22Rv1 (cell line): Measurements from ENCODE around the gene OLFM4.

Experiments
- CTCF ChIP-seq: fragments of 450-650 bp; IDR thresholded peaks from 2 replicates; pipeline ENCODE4 v1.5.1; 2017; ENCODE audit warnings: mild to moderate bottlenecking
- ZFX ChIP-seq: fragments of 450-650 bp; IDR thresholded peaks from 2 replicates; pipeline ENCODE4 v1.6.1; 2017; ENCODE audit warnings: antibody characterized with exemption, borderline replicate concordance

DNA sequence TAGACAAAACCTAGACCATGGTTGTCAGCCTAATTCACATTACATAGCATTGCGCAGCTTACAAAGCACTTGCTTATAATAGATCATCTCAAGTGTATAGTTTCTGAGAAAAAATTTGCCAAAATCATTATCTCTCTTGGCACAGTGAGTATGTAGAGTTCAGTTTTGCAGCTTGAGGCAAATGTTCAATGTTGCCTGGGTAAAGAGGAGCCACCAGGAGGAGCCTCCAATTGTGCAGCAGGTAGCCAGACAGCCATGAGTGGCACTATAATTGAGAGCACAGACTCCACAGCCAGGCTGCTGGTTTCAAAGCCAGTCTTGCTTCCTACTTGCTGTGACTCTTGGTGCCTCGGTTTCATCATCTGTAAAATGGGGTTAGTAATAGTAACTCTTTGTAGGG lies 24.0 kb upstream of the OLFM4 start:
- TF ChIP-seq CTCF (no peak), ZFX (no peak)
